K562 (cell line): ENCODE results near the gene NPS. TPM values are rescaled to one million over a fixed set of nuclear protein-coding genes. Genes with fewer than 3 reads are reported as not detected.

Experiments
- ATAC-seq: fragments of 200-7000 bp; cut with Tn5 transposase; 3 replicates; pipeline ENCODE4 v1.9.1; 2020; ENCODE audit warnings: moderate library complexity
- BruUV-seq: library from RNA; stranded (reverse); fragments of 400-500 nt; replicated peaks from 2 replicates; lab custom pipeline; 2021; lab: Mats Ljungman, UMichigan
- CTCF ChIA-PET: fragments of 300-600 bp; formaldehyde crosslinking; extraction: SDS; loops from one replicate; lab custom pipeline; 2021; ENCODE audit warnings: low intra/inter-chr PET ratio; lab: Yijun Ruan, JAX
- POLR2A ChIA-PET: fragments of 300-600, 350-650 bp; sonication (Branson Sonifier 250); formaldehyde crosslinking; extraction: SDS; loops from one replicate; lab custom pipeline; 2021; ENCODE audit warnings: antibody characterized with exemption, inconsistent platforms; lab: Yijun Ruan, JAX
- DNase-seq, 4 experiments: peaks; one replicate each; pipeline versions ENCODE4 v3.0.0 to v3.0.0-alpha.2; 2011 to 2018; ENCODE audit warnings: low spot score in 3 of 4, mixed read lengths in 3 of 4; ENCODE audit errors: extremely low read depth in 1 of 4
- FAIRE-seq: peaks from 2 replicates; lab custom pipeline; 2011; peaks lifted over from hg19 to GRCh38; lab: Jason Lieb, UNC
- H2AFZ ChIP-seq: 2 replicates; pipeline ENCODE4 v1.6.0; 2011; ENCODE audit warnings: low read depth, low read length, control low read depth, inconsistent platforms
- H3K27ac ChIP-seq: fragments of 200-600 bp; 3 replicates; pipeline ENCODE4 v1.8.0; 2011; ENCODE audit warnings: low read depth, mild to moderate bottlenecking, control low read depth, inconsistent platforms, low read length, moderate library complexity, mixed read lengths; ENCODE audit errors: extremely low read depth
- H3K27me3 ChIP-seq, 2 experiments: fragments of 300-600 bp in 1 of 2; 2 replicates in 1 of 2; 3 replicates in 1 of 2; pipeline versions ENCODE4 v1.6.0 to v1.8.0; 2011; ENCODE audit warnings: inconsistent platforms in 2 of 2, low read length in 2 of 2, mild to moderate bottlenecking in 1 of 2, mixed read lengths in 1 of 2, moderate library complexity in 1 of 2; ENCODE audit not compliant: control insufficient read depth in 2 of 2, insufficient read depth in 2 of 2
- H3K36me3 ChIP-seq: fragments of 300-600 bp; 3 replicates; pipeline ENCODE4 v1.8.0; 2011; ENCODE audit warnings: mild to moderate bottlenecking, low read length, inconsistent platforms; ENCODE audit not compliant: control insufficient read depth, insufficient read depth
- H3K4me1 ChIP-seq, 2 experiments: fragments of 200-600 bp in 1 of 2; replicated peaks in 1 of 2; 2 replicates in 1 of 2; 3 replicates in 1 of 2; pipeline versions ENCODE4 v1.5.1 to v1.8.0; 2011; ENCODE audit warnings: inconsistent platforms in 2 of 2, low read length in 2 of 2, mild to moderate bottlenecking in 1 of 2, mixed read lengths in 1 of 2, moderate library complexity in 1 of 2; ENCODE audit not compliant: control insufficient read depth in 2 of 2, insufficient read depth in 2 of 2
- H3K4me2 ChIP-seq: 2 replicates; pipeline ENCODE4 v1.6.1; 2011; ENCODE audit warnings: low read length, control low read depth, inconsistent platforms, mixed read lengths; ENCODE audit not compliant: insufficient read depth
- H3K4me3 ChIP-seq: fragments of 200-600 bp; sonication (generic), shearing (Covaris generic); 2 replicates; pipeline ENCODE4 v1.5.1; 2016; ENCODE audit warnings: control low read depth, inconsistent platforms
- H3K79me2 ChIP-seq: fragments of 200-600 bp; 3 replicates; pipeline ENCODE4 v1.8.0; 2011; ENCODE audit warnings: low read length, inconsistent platforms; ENCODE audit not compliant: control insufficient read depth, insufficient read depth
- H3K9ac ChIP-seq, 2 experiments: 2 replicates each; pipeline versions ENCODE4 v1.6.0 to v1.6.1; 2011; ENCODE audit warnings: low read depth in 2 of 2, low read length in 2 of 2, control low read depth in 1 of 2, inconsistent platforms in 1 of 2, mild to moderate bottlenecking in 1 of 2, mixed read lengths in 1 of 2; ENCODE audit not compliant: insufficient read depth in 1 of 2
- H3K9me1 ChIP-seq: one replicate; pipeline ENCODE4 v1.6.0; 2011; ENCODE audit warnings: inconsistent platforms, mild to moderate bottlenecking, low read length, moderate library complexity; ENCODE audit not compliant: control insufficient read depth, insufficient read depth
- H3K9me3 ChIP-seq: replicated peaks from 2 replicates; pipeline ENCODE4 v1.5.1; 2011; ENCODE audit warnings: low read depth, low read length, inconsistent platforms; ENCODE audit not compliant: control insufficient read depth, insufficient read depth
- H4K20me1 ChIP-seq: replicated peaks from 2 replicates; pipeline ENCODE4 v1.6.1; 2011; ENCODE audit warnings: low read length, inconsistent platforms, mixed read lengths; ENCODE audit not compliant: control insufficient read depth, insufficient read depth
- ARNT ChIP-seq, 2 experiments: fragments of 450-650 bp; IDR thresholded peaks; 2 replicates each; pipeline ENCODE4 v1.6.1; 2016; ENCODE audit warnings: mild to moderate bottlenecking in 1 of 2
- DNMT1 ChIP-seq: fragments of 450-650 bp; IDR thresholded peaks from 2 replicates; pipeline ENCODE4 v1.6.1; 2016; ENCODE audit warnings: antibody characterized with exemption, mild to moderate bottlenecking
- EGR1 ChIP-seq: fragments of 450-650 bp; conservative IDR thresholded peaks from 2 replicates; pipeline ENCODE4 v1.6.1; 2017; ENCODE audit warnings: mild to moderate bottlenecking
- ETS2 ChIP-seq: IDR thresholded peaks from 2 replicates; pipeline ENCODE4 v1.6.1; 2016; ENCODE audit warnings: borderline replicate concordance, missing genetic modification characterization, mild to moderate bottlenecking, moderate library complexity, missing compliant biosample characterization; ENCODE audit not compliant: poor library complexity, severe bottlenecking
- GTF2E2 ChIP-seq: fragments of 200-800 bp; sonication (Bioruptor generic); IDR thresholded peaks from 2 replicates; pipeline ENCODE4 v1.6.1; 2016; ENCODE audit warnings: missing genetic modification characterization, missing compliant biosample characterization
- MAZ ChIP-seq, 2 experiments: fragments of 450-650 bp in 1 of 2; sonication (generic) in 1 of 2; formaldehyde crosslinking; IDR thresholded peaks in 1 of 2; conservative IDR thresholded peaks in 1 of 2; 2 replicates each; pipeline versions ENCODE4 v1.4.0 to v1.5.0; 2020; ENCODE audit warnings: mild to moderate bottlenecking in 1 of 2, missing genetic modification reagents in 1 of 2
- NR2C1 ChIP-seq, 2 experiments: fragments of 450-650 bp; IDR thresholded peaks; 2 replicates each; pipeline ENCODE4 v1.6.1; 2017; ENCODE audit warnings: mild to moderate bottlenecking in 2 of 2, antibody characterized with exemption in 1 of 2, inconsistent platforms in 1 of 2, missing compliant biosample characterization in 1 of 2, missing genetic modification characterization in 1 of 2
- PHB ChIP-seq: fragments of 250-450 bp; sonication (Bioruptor Pico); IDR thresholded peaks from 2 replicates; pipeline ENCODE4 v1.5.0; 2021
- RFX7 ChIP-seq: fragments of 250-450 bp; sonication (Bioruptor Pico); IDR thresholded peaks from 2 replicates; pipeline ENCODE4 v1.5.1; 2021; ENCODE audit warnings: mild to moderate bottlenecking
- XRCC5 ChIP-seq: fragments of 200-400 bp; formaldehyde crosslinking; IDR thresholded peaks from 2 replicates; pipeline ENCODE4 v1.6.1; 2017; ENCODE audit warnings: low read depth, mild to moderate bottlenecking, low read length
- ZBED1 ChIP-seq: IDR thresholded peaks from 2 replicates; pipeline ENCODE4 v1.6.1; 2014
- WGBS: fragments of 100-300 bp; shearing (Covaris generic); methylation state at CpG from one replicate; pipeline ENCODE4 v1.1.6; 2016; ENCODE audit warnings: low coverage, mixed read lengths; ENCODE audit not compliant: insufficient coverage; ENCODE audit errors: missing lambda C conversion rate; 5-methylcytosine and 5-hydroxymethylcytosine counted together
- in situ Hi-C: fragments of 300-500 bp; cut with MboI; formaldehyde crosslinking; loops from 4 replicates; pipeline ENCODE4 v1.15.0; 2018; ENCODE audit warnings: inconsistent platforms, mixed read lengths
- intact Hi-C: fragments of 100-400 bp; cut with micrococcal nuclease; formaldehyde crosslinking; loops from 2 replicates; pipeline ENCODE4 v1.14.2; 2022
- polyA plus RNA-seq, 8 experiments: library from polyadenylated mRNA; depleted of rRNA in 4 of 8; stranded (reverse) in 5 of 8; unstranded in 3 of 8; fragments of >200 nt; fragmentation: Nextera tagmentation in 2 of 8; fragmentation: Illumina TruSeq in 1 of 8; extraction: Ambion mirVana in 2 of 8; extraction: Trizol in 1 of 8; gene quantifications; 2 replicates each; pipeline versions ENCODE4 v1.2.1 to v1.2.3, GENCODE V29; 2011 to 2014; ENCODE audit warnings: inconsistent platforms in 1 of 8, missing spikeins in 1 of 8
- total RNA-seq, 7 experiments: library from RNA; depleted of rRNA in 6 of 7; stranded (reverse); fragments of >200 nt in 6 of 7; fragmentation: Illumina TruSeq in 2 of 7; extraction: Trizol in 2 of 7; gene quantifications; 2 replicates each; pipeline versions ENCODE4 v1.2.1 to v1.2.3, GENCODE V29; 2011 to 2021; ENCODE audit warnings: low replicate concordance in 1 of 7
- TF ChIP-seq, protein P1 (sequence below): fragments of 450-650 bp; IDR thresholded peaks from 2 replicates; pipeline ENCODE4 v1.7.0; 2016; ENCODE audit warnings: borderline replicate concordance
- TF ChIP-seq, protein P2 (sequence below): IDR thresholded peaks from 2 replicates; pipeline ENCODE4 v1.6.1; 2011; ENCODE audit not compliant: insufficient read length; ENCODE audit errors: extremely low read depth
- TF ChIP-seq, protein P3 (sequence below), 2 experiments: IDR thresholded peaks in 1 of 2; conservative IDR thresholded peaks in 1 of 2; 2 replicates each; pipeline ENCODE4 v1.6.1; 2016; ENCODE audit warnings: low read depth in 2 of 2, mild to moderate bottlenecking in 1 of 2, missing compliant biosample characterization in 1 of 2, missing genetic modification characterization in 1 of 2, moderate library complexity in 1 of 2
- TF ChIP-seq, protein P4 (sequence below): sonication (generic); formaldehyde crosslinking; IDR thresholded peaks from 2 replicates; pipeline ENCODE4 v1.8.1; 2023; ENCODE audit warnings: mild to moderate bottlenecking, missing genetic modification reagents

NPS gene
- total and polyA plus RNA-seq, 9 of the 15 experiments (the other 6 are each of a cell fraction or from before 2014, with no cell fraction given) = not detected

DNA sequence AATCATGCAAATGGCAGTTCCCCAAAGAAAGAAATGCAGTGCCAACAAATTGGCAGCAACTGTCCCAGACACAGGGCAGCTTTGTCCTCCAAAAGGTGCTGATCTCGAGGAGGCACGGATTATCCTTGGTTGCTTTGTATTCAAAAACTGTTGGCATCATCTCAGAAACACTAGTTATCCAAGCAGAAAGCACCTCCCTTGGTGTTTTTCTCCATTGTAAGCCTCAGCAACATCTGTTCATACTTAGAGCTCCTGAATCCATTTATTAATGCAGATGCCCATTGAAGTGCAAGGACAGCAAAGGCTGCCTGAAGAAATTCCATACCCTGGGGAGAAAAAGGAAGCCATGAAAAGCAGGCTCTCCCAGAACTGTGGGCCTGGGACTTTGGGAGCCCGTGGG, 1.1 kb upstream of the NPS start (continued):
- TF ChIP-seq, protein P1, sequence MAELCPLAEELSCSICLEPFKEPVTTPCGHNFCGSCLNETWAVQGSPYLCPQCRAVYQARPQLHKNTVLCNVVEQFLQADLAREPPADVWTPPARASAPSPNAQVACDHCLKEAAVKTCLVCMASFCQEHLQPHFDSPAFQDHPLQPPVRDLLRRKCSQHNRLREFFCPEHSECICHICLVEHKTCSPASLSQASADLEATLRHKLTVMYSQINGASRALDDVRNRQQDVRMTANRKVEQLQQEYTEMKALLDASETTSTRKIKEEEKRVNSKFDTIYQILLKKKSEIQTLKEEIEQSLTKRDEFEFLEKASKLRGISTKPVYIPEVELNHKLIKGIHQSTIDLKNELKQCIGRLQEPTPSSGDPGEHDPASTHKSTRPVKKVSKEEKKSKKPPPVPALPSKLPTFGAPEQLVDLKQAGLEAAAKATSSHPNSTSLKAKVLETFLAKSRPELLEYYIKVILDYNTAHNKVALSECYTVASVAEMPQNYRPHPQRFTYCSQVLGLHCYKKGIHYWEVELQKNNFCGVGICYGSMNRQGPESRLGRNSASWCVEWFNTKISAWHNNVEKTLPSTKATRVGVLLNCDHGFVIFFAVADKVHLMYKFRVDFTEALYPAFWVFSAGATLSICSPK = no peak
- TF ChIP-seq XRCC5 = no peak
- TF ChIP-seq, protein P2, sequence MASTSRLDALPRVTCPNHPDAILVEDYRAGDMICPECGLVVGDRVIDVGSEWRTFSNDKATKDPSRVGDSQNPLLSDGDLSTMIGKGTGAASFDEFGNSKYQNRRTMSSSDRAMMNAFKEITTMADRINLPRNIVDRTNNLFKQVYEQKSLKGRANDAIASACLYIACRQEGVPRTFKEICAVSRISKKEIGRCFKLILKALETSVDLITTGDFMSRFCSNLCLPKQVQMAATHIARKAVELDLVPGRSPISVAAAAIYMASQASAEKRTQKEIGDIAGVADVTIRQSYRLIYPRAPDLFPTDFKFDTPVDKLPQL = no peak
- TF ChIP-seq, all 486 proteins: peak for 0

DNA sequence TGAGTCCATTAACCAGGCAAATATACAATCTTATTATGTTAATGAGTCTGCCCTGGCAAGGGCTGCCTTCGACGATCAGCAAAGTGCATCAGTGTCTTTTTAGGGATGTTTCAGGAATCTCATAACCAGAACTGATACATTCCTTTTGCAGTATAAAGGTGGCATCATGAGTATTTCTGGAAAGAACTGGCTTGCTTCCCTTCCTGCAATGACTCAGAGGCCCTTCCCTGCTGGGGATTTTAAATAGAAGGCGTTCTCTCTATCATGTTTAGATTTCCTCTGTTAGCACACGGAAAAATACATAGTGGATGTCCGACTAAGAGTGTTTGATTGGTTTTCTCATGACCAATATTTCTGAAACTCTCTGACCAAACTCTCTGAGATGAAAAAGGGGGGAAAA, 1.8 kb downstream of the NPS start:
- H3K36me3 ChIP-seq = no peaks in the 10 kb centered on the region
- H3K4me2 ChIP-seq = no peak overlapping the region
- no peaks in the 10 kb centered on the region for H3K9me3 ChIP-seq
- intact Hi-C loops (no loop called here), in situ Hi-C loops (no loop called here)
- WGBS = 0% methylated on average over 3 of the region's 5 CpGs
- DNase-seq (no peak), FAIRE-seq (no peak), ATAC-seq (no peak)
- no peak overlapping the region for H2AFZ ChIP-seq
- H3K4me1 ChIP-seq = no peaks in the 10 kb centered on the region
- no TSS peak for BruUV-seq
- H3K79me2 ChIP-seq = no peaks in the 10 kb centered on the region
- POLR2A ChIA-PET = no interaction called here
- no peaks in the 10 kb centered on the region for H3K9me1 ChIP-seq
- CTCF ChIA-PET = no interaction called here
- H4K20me1 ChIP-seq = no peaks in the 10 kb centered on the region
- H3K4me3 ChIP-seq = no peak overlapping the region
- no peaks in the 10 kb centered on the region for H3K27me3 ChIP-seq
- H3K27ac ChIP-seq = no peak overlapping the region
- no peak overlapping the region for H3K9ac ChIP-seq
- no peak for TF ChIP-seq DNMT1
- no peak for TF ChIP-seq RFX7
- TF ChIP-seq ARNT (IDR thresholded peaks at IDR 0.05) = no peak
- TF ChIP-seq GTF2E2 (tag) = no peak
- no peak for TF ChIP-seq MAZ (CRISPR knock-in tag; conservative IDR thresholded peaks at IDR 0.05 in 1 of 2, IDR thresholded peaks at IDR 0.05 in 1 of 2)
- TF ChIP-seq, protein P3, sequence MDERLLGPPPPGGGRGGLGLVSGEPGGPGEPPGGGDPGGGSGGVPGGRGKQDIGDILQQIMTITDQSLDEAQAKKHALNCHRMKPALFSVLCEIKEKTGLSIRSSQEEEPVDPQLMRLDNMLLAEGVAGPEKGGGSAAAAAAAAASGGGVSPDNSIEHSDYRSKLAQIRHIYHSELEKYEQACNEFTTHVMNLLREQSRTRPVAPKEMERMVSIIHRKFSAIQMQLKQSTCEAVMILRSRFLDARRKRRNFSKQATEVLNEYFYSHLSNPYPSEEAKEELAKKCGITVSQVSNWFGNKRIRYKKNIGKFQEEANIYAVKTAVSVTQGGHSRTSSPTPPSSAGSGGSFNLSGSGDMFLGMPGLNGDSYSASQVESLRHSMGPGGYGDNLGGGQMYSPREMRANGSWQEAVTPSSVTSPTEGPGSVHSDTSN (CRISPR knock-in tag; IDR thresholded peaks at IDR 0.05; ENCODE audit: low read depth) = no peak
- TF ChIP-seq, protein P3 (tag; conservative IDR thresholded peaks at IDR 0.05; ENCODE audit: low read depth) = no peak
- no peak for TF ChIP-seq NR2C1 (IDR thresholded peaks at IDR 0.05)
- TF ChIP-seq NR2C1 (tag; IDR thresholded peaks at IDR 0.05) = no peak
- no peak for TF ChIP-seq PHB (CRISPR knock-in tag)
- no peak for TF ChIP-seq EGR1
- TF ChIP-seq ETS2 (tag) = no peak
- TF ChIP-seq ZBED1 = no peak
- TF ChIP-seq, protein P4, sequence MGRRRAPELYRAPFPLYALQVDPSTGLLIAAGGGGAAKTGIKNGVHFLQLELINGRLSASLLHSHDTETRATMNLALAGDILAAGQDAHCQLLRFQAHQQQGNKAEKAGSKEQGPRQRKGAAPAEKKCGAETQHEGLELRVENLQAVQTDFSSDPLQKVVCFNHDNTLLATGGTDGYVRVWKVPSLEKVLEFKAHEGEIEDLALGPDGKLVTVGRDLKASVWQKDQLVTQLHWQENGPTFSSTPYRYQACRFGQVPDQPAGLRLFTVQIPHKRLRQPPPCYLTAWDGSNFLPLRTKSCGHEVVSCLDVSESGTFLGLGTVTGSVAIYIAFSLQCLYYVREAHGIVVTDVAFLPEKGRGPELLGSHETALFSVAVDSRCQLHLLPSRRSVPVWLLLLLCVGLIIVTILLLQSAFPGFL (CRISPR knock-in tag) = no peak
